GM21825 (cell line): Measurements from ENCODE around the gene DEFB123.
"Not testable (repeated sequence)": the region's sequence is repeated elsewhere in the genome, so short reads cannot be mapped to it uniquely, and the experiment has no call there.

Experiments used
- ATAC-seq: cut with Tn5 transposase; IDR thresholded peaks from one replicate; pipeline ENCODE4 v1.9.1; 2021; ENCODE audit warnings: mild to moderate bottlenecking, moderate library complexity; ENCODE audit not compliant: unreplicated experiment

The DEFB123 gene

GRCh38 chr20:31440012-31440659, at the start of gene DEFB123:
DEFB123 (plus strand) TSS chr20:31440632; CDS start chr20:31440699, 67 bp downstream.
- ATAC-seq, result no peak

GRCh38 chr20:31392836-31393235, 47.6 kb upstream of the DEFB123 start:
- no peak for ATAC-seq

- ATAC-seq, result no peak
Observed at GRCh38 chr20:31394900-31395299, 45.5 kb upstream of the DEFB123 start.

- ATAC-seq, result no peak
Observed at GRCh38 chr20:31403886-31404285, 36.5 kb upstream of the DEFB123 start.

- ATAC-seq, result no peak
Observed at GRCh38 chr20:31406115-31406514, 34.3 kb upstream of the DEFB123 start, which contains the start of gene DEFB121. DEFB121 (minus strand) TSS chr20:31406215; CDS start chr20:31406152, 63 bp downstream.

GRCh38 chr20:31410011-31410410, 30.4 kb upstream of the DEFB123 start:
- ATAC-seq, result no peak

- ATAC-seq, result no peak
Observed at GRCh38 chr20:31414381-31414780, 26.1 kb upstream of the DEFB123 start.

- no peak for ATAC-seq
Observed at GRCh38 chr20:31415653-31416052, 24.8 kb upstream of the DEFB123 start.

- ATAC-seq, result no peak
Observed at GRCh38 chr20:31418307-31418706, 22.1 kb upstream of the DEFB123 start.

GRCh38 chr20:31425797-31426196, 14.6 kb upstream of the DEFB123 start:
- no peak for ATAC-seq

- ATAC-seq, result not testable (repeated sequence)
Observed at GRCh38 chr20:31426891-31427551, 13.4 kb upstream of the DEFB123 start.

- ATAC-seq, result not testable (repeated sequence)
Observed at GRCh38 chr20:31427576-31427975, 12.9 kb upstream of the DEFB123 start.

- no peak for ATAC-seq
Observed at GRCh38 chr20:31430568-31431115, 9.8 kb upstream of the DEFB123 start.

- no peak for ATAC-seq
Observed at GRCh38 chr20:31446084-31446819, 5.8 kb downstream of the DEFB123 start.

GRCh38 chr20:31449511-31450414, 9.3 kb downstream of the DEFB123 start:
- no peak for ATAC-seq

- no peak for ATAC-seq
Observed at GRCh38 chr20:31452575-31452974, 12.1 kb downstream of the DEFB123 start.

GRCh38 chr20:31454361-31454760, 13.9 kb downstream of the DEFB123 start:
- ATAC-seq, result no peak

- ATAC-seq, result not testable (repeated sequence)
Observed at GRCh38 chr20:31470946-31471345, 30.5 kb downstream of the DEFB123 start.

- ATAC-seq, result no peak
Observed at GRCh38 chr20:31472395-31473330, 32.2 kb downstream of the DEFB123 start.
